HepG2 (cell line): ENCODE measurements around the gene KCNQ1OT1.

ENCODE experiments used
- ARNTL ChIP-seq: sonication (generic); formaldehyde crosslinking; IDR thresholded peaks from 2 replicates; pipeline ENCODE4 v1.4.0; 2020; ENCODE audit warnings: mild to moderate bottlenecking, missing genetic modification reagents
- CBX5 ChIP-seq: sonication (generic); formaldehyde crosslinking; IDR thresholded peaks from 2 replicates; pipeline ENCODE4 v1.4.0; 2020; ENCODE audit warnings: missing genetic modification reagents, borderline replicate concordance
- JUND ChIP-seq: sonication (generic); formaldehyde crosslinking; IDR thresholded peaks from 2 replicates; pipeline ENCODE4 v1.8.0; 2022; ENCODE audit warnings: mild to moderate bottlenecking, missing genetic modification reagents
- MAX ChIP-seq: IDR thresholded peaks from 2 replicates; pipeline ENCODE4 v1.6.1; 2012; ENCODE audit warnings: inconsistent platforms
- MYNN ChIP-seq: sonication (generic); formaldehyde crosslinking; IDR thresholded peaks from 2 replicates; pipeline ENCODE4 v1.4.0; 2020; ENCODE audit warnings: mild to moderate bottlenecking, low read depth, missing genetic modification reagents
- MZF1 ChIP-seq: sonication (generic); formaldehyde crosslinking; IDR thresholded peaks from 2 replicates; pipeline ENCODE4 v1.8.1; 2023; ENCODE audit warnings: mild to moderate bottlenecking, missing genetic modification reagents, borderline replicate concordance
- TCF7 ChIP-seq: sonication (generic); IDR thresholded peaks from 2 replicates; pipeline ENCODE4 v1.6.1; 2016; ENCODE audit warnings: antibody characterized with exemption, low read depth
- ZNF768 ChIP-seq: sonication (generic); formaldehyde crosslinking; IDR thresholded peaks from 2 replicates; pipeline ENCODE4 v1.4.0; 2020; ENCODE audit warnings: missing genetic modification reagents

- TF ChIP-seq CBX5 (CRISPR knock-in tag): no peak
- no peak for TF ChIP-seq MYNN
- no peak for TF ChIP-seq ZNF768
- TF ChIP-seq TCF7: no peak
- TF ChIP-seq JUND (CRISPR knock-in tag): no peak
- TF ChIP-seq MZF1 (CRISPR knock-in tag): no peak
- TF ChIP-seq MAX: no peak
- no peak for TF ChIP-seq ARNTL (CRISPR knock-in tag)
These were observed 34.0 kb downstream of the KCNQ1OT1 start for GRCh38 chr11:2665526-2666400.
